ENCODE results near the gene SSX2IP. TPM values are rescaled to one million over a fixed set of nuclear protein-coding genes. Genes with fewer than 3 reads are reported as not detected.

The SSX2IP gene
- polyA plus RNA-seq, 3 donors, result 0.85 to 2.8 (median 2.2) TPM

DNA sequence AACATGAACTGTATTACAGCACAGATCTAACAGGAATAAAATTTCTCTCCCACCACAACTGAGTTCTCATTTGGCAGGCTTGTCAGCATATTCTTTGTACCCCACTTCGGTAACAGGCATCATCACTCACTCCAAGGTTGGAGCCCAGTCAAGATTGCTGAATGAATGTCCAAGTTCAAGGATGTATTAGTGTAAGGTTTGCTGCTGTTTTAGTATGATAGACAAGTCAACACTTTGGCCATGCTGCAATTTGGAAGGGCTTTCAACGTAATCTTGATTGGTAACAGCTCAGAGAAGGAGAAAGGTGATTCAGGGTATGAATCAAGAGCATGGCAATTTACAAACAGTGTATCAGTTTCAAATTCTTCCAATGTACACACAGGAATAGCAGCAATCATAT is 6.8 kb downstream of the SSX2IP start:
- Mint-ChIP-seq H3K9me3 (peaks cover 0 to 2% (median 0%) of the 10 kb centered on the region in 7 donors), H3K36me3 (peaks cover 0 to 7% of the 10 kb centered on the region in 2 donors), H3K27me3 (ENCODE audit: low read depth in 3 of 3) (peaks cover 0 to 4% (median 1%) of the 10 kb centered on the region in 3 donors), H3K4me1 (peaks cover 11% of the 10 kb centered on the region), H3K27ac (no peak overlapping the region), H3K4me3 (no peak overlapping the region)
- no peaks in the 10 kb centered on the region for H3K36me3 ChIP-seq (replicated peaks in 1 of 2; ENCODE audit: control insufficient read depth in 1 of 2, insufficient read depth in 2 of 2, low read length in 2 of 2)
- no peaks in the 10 kb centered on the region for H3K9me3 ChIP-seq (replicated peaks in 1 of 2; ENCODE audit: control insufficient read depth in 1 of 2, insufficient read depth in 1 of 2, low read length in 2 of 2)
- WGBS (ENCODE audit: insufficient coverage), result no CpG with 5 or more reads among the region's 2 CpGs
- no peak for DNase-seq
- intact Hi-C loops (cut with micrococcal nuclease), result loop anchor here in 1 of 2 donors (10.0 kb wide), 1 partner anchor 601 kb away; no protein-coding TSS in a partner anchor
- no peak overlapping the region for H3K4me2 ChIP-seq (replicated peaks; ENCODE audit: extremely low read depth, low read length, poor library complexity, severe bottlenecking)
- TF ChIP-seq, protein P1, sequence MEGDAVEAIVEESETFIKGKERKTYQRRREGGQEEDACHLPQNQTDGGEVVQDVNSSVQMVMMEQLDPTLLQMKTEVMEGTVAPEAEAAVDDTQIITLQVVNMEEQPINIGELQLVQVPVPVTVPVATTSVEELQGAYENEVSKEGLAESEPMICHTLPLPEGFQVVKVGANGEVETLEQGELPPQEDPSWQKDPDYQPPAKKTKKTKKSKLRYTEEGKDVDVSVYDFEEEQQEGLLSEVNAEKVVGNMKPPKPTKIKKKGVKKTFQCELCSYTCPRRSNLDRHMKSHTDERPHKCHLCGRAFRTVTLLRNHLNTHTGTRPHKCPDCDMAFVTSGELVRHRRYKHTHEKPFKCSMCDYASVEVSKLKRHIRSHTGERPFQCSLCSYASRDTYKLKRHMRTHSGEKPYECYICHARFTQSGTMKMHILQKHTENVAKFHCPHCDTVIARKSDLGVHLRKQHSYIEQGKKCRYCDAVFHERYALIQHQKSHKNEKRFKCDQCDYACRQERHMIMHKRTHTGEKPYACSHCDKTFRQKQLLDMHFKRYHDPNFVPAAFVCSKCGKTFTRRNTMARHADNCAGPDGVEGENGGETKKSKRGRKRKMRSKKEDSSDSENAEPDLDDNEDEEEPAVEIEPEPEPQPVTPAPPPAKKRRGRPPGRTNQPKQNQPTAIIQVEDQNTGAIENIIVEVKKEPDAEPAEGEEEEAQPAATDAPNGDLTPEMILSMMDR (IDR thresholded peaks at IDR 0.05), result no peak
- H4K20me1 ChIP-seq (ENCODE audit: insufficient read depth, low read length), result no peaks in the 10 kb centered on the region
- no peak overlapping the region for H3K27ac ChIP-seq (ENCODE audit: low read depth in 1 of 2, low read length in 2 of 2)
- H3K9ac ChIP-seq (ENCODE audit: insufficient read depth, low read length, poor library complexity, severe bottlenecking), result no peak overlapping the region
- H2AFZ ChIP-seq (ENCODE audit: insufficient read depth, low read depth, low read length, poor library complexity, severe bottlenecking), result no peak overlapping the region
- H3K79me2 ChIP-seq (ENCODE audit: insufficient read depth, low read length), result peaks cover 44% of the 10 kb centered on the region
- H3K27me3 ChIP-seq (ENCODE audit: control insufficient read depth in 2 of 2, insufficient read depth in 2 of 2, low read length in 2 of 2), result no peaks in the 10 kb centered on the region
- H3K4me1 ChIP-seq (ENCODE audit: control insufficient read depth in 1 of 2, insufficient read depth in 2 of 2, low read length in 2 of 2), result peaks cover 3 to 5% of the 10 kb centered on the region in 2 donors
- H3K4me3 ChIP-seq (replicated peaks in 1 of 3; ENCODE audit: low read depth in 2 of 3, low read length in 3 of 3), result no peak overlapping the region

DNA sequence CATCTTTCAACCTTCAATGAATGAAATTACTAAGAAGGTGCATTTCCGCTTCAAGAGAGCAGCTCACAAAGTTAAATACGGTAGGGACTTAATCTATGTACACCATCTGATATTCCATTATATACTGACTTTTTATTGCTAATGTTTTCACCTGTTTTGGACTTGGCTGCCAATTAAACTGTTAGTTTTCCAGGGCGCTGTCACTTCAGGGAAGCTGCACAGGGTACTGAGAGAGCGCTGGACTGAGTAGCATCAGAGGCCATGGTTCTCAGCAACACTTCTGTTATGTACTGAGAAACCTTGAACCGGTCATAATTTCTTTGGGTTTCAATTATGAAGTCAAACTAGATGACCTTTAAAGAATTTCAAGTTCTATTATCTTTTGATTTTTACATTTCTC is 8.2 kb downstream of the SSX2IP start:
- 100% methylated on average over 3 of the region's 5 CpGs for WGBS (ENCODE audit: insufficient coverage)
- Histone ChIP-seq H3K36me3 (replicated peaks in 1 of 2; ENCODE audit: control insufficient read depth in 1 of 2, insufficient read depth in 2 of 2, low read length in 2 of 2) (no peaks in the 10 kb centered on the region), H3K4me3 (replicated peaks in 1 of 3; ENCODE audit: low read depth in 2 of 3, low read length in 3 of 3) (no peak overlapping the region), H3K4me1 (ENCODE audit: control insufficient read depth in 1 of 2, insufficient read depth in 2 of 2, low read length in 2 of 2) (no peaks in the 10 kb centered on the region), H3K27ac (ENCODE audit: low read depth in 1 of 2, low read length in 2 of 2) (no peak overlapping the region), H3K9ac (ENCODE audit: insufficient read depth, low read length, poor library complexity, severe bottlenecking) (no peak overlapping the region), H4K20me1 (ENCODE audit: insufficient read depth, low read length) (no peaks in the 10 kb centered on the region), H3K79me2 (ENCODE audit: insufficient read depth, low read length) (peaks cover 31% of the 10 kb centered on the region), H2AFZ (ENCODE audit: insufficient read depth, low read depth, low read length, poor library complexity, severe bottlenecking) (no peak overlapping the region), H3K27me3 (ENCODE audit: control insufficient read depth in 2 of 2, insufficient read depth in 2 of 2, low read length in 2 of 2) (no peaks in the 10 kb centered on the region), H3K9me3 (replicated peaks in 1 of 2; ENCODE audit: control insufficient read depth in 1 of 2, insufficient read depth in 1 of 2, low read length in 2 of 2) (peaks cover 0 to 3% of the 10 kb centered on the region in 2 donors), H3K4me2 (replicated peaks; ENCODE audit: extremely low read depth, low read length, poor library complexity, severe bottlenecking) (no peak overlapping the region)
- no peak for DNase-seq
- Mint-ChIP-seq H3K36me3 (peaks cover 2 to 11% of the 10 kb centered on the region in 2 donors), H3K27me3 (ENCODE audit: low read depth in 3 of 3) (peaks cover 0 to 4% (median 1%) of the 10 kb centered on the region in 3 donors), H3K9me3 (peaks cover 0 to 6% (median 5%) of the 10 kb centered on the region in 7 donors), H3K27ac (no peak overlapping the region), H3K4me1 (peaks cover 2% of the 10 kb centered on the region), H3K4me3 (no peak overlapping the region)
- TF ChIP-seq, protein P1 (IDR thresholded peaks at IDR 0.05), result no peak
- intact Hi-C loops (cut with micrococcal nuclease), result loop anchor here in 1 of 2 donors (10.0 kb wide), 1 partner anchor 603 kb away; no protein-coding TSS in a partner anchor

All from CD14-positive monocyte (primary cell).